GM12878 (cell line): Measurements from ENCODE around the gene A3GALT2. TPM values are rescaled to one million over a fixed set of nuclear protein-coding genes. Genes with fewer than 3 reads are reported as not detected.
A peak's percentile ranks its signal among the peaks of the same experiment; 100 is the strongest.

ENCODE experiments used
- ATAC-seq: fragments of 200-7000 bp; cut with Tn5 transposase; 3 replicates; pipeline ENCODE4 v1.9.1; 2020; ENCODE audit warnings: mild to moderate bottlenecking, moderate library complexity
- BruUV-seq: library from RNA; stranded (reverse); fragments of 400-500 nt; replicated peaks from 2 replicates; lab custom pipeline; 2021; lab: Mats Ljungman, UMichigan
- CTCF ChIA-PET: fragments of 300-600 bp; sonication (Branson Sonifier 250); formaldehyde crosslinking; extraction: SDS; loops from one replicate; lab custom pipeline; 2021; ENCODE audit warnings: inconsistent platforms; lab: Yijun Ruan, JAX
- POLR2A ChIA-PET: fragments of 350-600 bp; formaldehyde crosslinking; extraction: SDS; loops from one replicate; lab custom pipeline; 2021; ENCODE audit warnings: inconsistent platforms; lab: Charles Lee
- RAD21 ChIA-PET: fragments of 300-600 bp; sonication (Branson Sonifier 250); formaldehyde crosslinking; loops from one replicate; lab custom pipeline; 2023; ENCODE audit warnings: antibody characterized with exemption; ENCODE audit not compliant: unreplicated experiment; lab: Charles Lee
- SMC1A ChIA-PET: fragments of 300-600 bp; sonication (Branson Sonifier 250); formaldehyde crosslinking; loops from one replicate; lab custom pipeline; 2023; ENCODE audit not compliant: unreplicated experiment, uncharacterized antibody; lab: Charles Lee
- DNase-seq: peaks from one replicate; pipeline ENCODE4 v3.0.0-alpha.2; 2011; ENCODE audit warnings: low read depth, low spot score
- FAIRE-seq: peaks from 3 replicates; lab custom pipeline; 2011; peaks lifted over from hg19 to GRCh38; lab: Jason Lieb, UNC
- H2AFZ ChIP-seq: 2 replicates; pipeline ENCODE4 v1.6.0; 2011; ENCODE audit warnings: low read depth, low read length, control low read depth; ENCODE audit not compliant: control insufficient read depth
- H3K27ac ChIP-seq: 2 replicates; pipeline ENCODE4 v1.5.1; 2011; ENCODE audit warnings: control low read depth; ENCODE audit not compliant: control insufficient read depth, insufficient read depth
- H3K27me3 ChIP-seq, 2 experiments: replicated peaks in 1 of 2; 2 replicates each; pipeline versions ENCODE4 v1.6.0 to v1.6.1; 2011; ENCODE audit warnings: low read length in 1 of 2; ENCODE audit not compliant: control insufficient read depth in 2 of 2, insufficient read depth in 2 of 2
- H3K36me3 ChIP-seq, 2 experiments: 2 replicates each; pipeline ENCODE4 v1.5.1; 2011; ENCODE audit warnings: low read length in 1 of 2; ENCODE audit not compliant: control insufficient read depth in 2 of 2, insufficient read depth in 2 of 2
- H3K4me1 ChIP-seq: 2 replicates; pipeline ENCODE4 v1.6.1; 2011; ENCODE audit warnings: mild to moderate bottlenecking, low read length, moderate library complexity, mixed read lengths; ENCODE audit not compliant: control insufficient read depth, insufficient read depth
- H3K4me2 ChIP-seq: 2 replicates; pipeline ENCODE4 v1.6.0; 2011; ENCODE audit warnings: control low read depth; ENCODE audit not compliant: control insufficient read depth, insufficient read depth
- H3K4me3 ChIP-seq: fragments of 200-600 bp; sonication (generic); 2 replicates; pipeline ENCODE4 v1.5.1; 2016
- H3K79me2 ChIP-seq: 2 replicates; pipeline ENCODE4 v1.6.0; 2011; ENCODE audit warnings: low read length; ENCODE audit not compliant: control insufficient read depth, insufficient read depth
- H3K9ac ChIP-seq: 2 replicates; pipeline ENCODE4 v1.8.0; 2011; ENCODE audit warnings: low read length, control low read depth, mixed read lengths; ENCODE audit not compliant: control insufficient read depth, insufficient read depth
- H3K9me3 ChIP-seq: replicated peaks from 3 replicates; pipeline ENCODE4 v1.5.1; 2011; ENCODE audit warnings: mild to moderate bottlenecking, low read length; ENCODE audit not compliant: control insufficient read depth, insufficient read depth
- H4K20me1 ChIP-seq: 2 replicates; pipeline ENCODE4 v1.6.0; 2011; ENCODE audit not compliant: control insufficient read depth, insufficient read depth
- ASH2L ChIP-seq: fragments of 300-600, 200-600 bp; sonication (generic); IDR thresholded peaks from 2 replicates; pipeline ENCODE4 v1.6.1; 2017; ENCODE audit warnings: low read depth, mild to moderate bottlenecking, borderline replicate concordance
- EGR1 ChIP-seq, 2 experiments: IDR thresholded peaks; 1 replicate in 1 of 2; 2 replicates in 1 of 2; pipeline ENCODE4 v1.6.1; 2011 to 2012; ENCODE audit warnings: low read depth in 2 of 2, low read length in 2 of 2, borderline replicate concordance in 1 of 2, mild to moderate bottlenecking in 1 of 2, moderate library complexity in 1 of 2
- IRF3 ChIP-seq: fragments of 450-650 bp; IDR thresholded peaks from 2 replicates; pipeline ENCODE4 v1.6.1; 2014; ENCODE audit warnings: mild to moderate bottlenecking
- KAT2A ChIP-seq: conservative IDR thresholded peaks from 2 replicates; pipeline ENCODE4 v1.6.1; 2011; ENCODE audit warnings: low read depth, low read length; ENCODE audit not compliant: control insufficient read depth
- MEF2B ChIP-seq: fragments of 450-650 bp; IDR thresholded peaks from 2 replicates; pipeline ENCODE4 v1.6.1; 2018; ENCODE audit warnings: mild to moderate bottlenecking, moderate library complexity; ENCODE audit not compliant: partially characterized antibody, poor library complexity, severe bottlenecking
- MYC ChIP-seq: IDR thresholded peaks from 2 replicates; pipeline ENCODE4 v1.6.1; 2011; ENCODE audit warnings: mild to moderate bottlenecking, low read length, moderate library complexity, inconsistent platforms; ENCODE audit not compliant: insufficient read depth, insufficient replicate concordance, insufficient read length, severe bottlenecking
- NKRF ChIP-seq: fragments of 450-650 bp; conservative IDR thresholded peaks from 2 replicates; pipeline ENCODE4 v1.6.1; 2017; ENCODE audit warnings: mild to moderate bottlenecking, moderate library complexity
- PKNOX1 ChIP-seq: fragments of 450-650 bp; IDR thresholded peaks from 2 replicates; pipeline ENCODE4 v1.6.1; 2016; ENCODE audit warnings: mild to moderate bottlenecking
- RELB ChIP-seq: fragments of 450-650 bp; IDR thresholded peaks from 2 replicates; pipeline ENCODE4 v1.6.1; 2017; ENCODE audit warnings: low read depth, mild to moderate bottlenecking, moderate library complexity
- TBL1XR1 ChIP-seq: IDR thresholded peaks from 2 replicates; pipeline ENCODE4 v1.6.1; 2012; ENCODE audit warnings: low read depth, low read length, improper control_type of control experiment
- WGBS: methylation state at CpG from one replicate; pipeline ENCODE4 v1.1.6; 2016; ENCODE audit warnings: low lambda C conversion rate; ENCODE audit not compliant: insufficient replicate concordance, insufficient coverage; ENCODE audit errors: missing lambda C conversion rate; 5-methylcytosine and 5-hydroxymethylcytosine counted together
- in situ Hi-C: fragments of 300-500 bp; cut with MboI; formaldehyde crosslinking; loops from 9 replicates; pipeline ENCODE4 v1.14.3; 2018; ENCODE audit warnings: mixed read lengths
- intact Hi-C: fragments of 100-400 bp; cut with micrococcal nuclease; formaldehyde crosslinking; loops from one replicate; pipeline ENCODE4 v1.14.2; 2022; ENCODE audit not compliant: unreplicated experiment
- polyA plus RNA-seq, 11 experiments: library from polyadenylated mRNA; depleted of rRNA in 4 of 11; unstranded in 6 of 11; stranded (reverse) in 5 of 11; fragments of >200 nt; fragmentation: Nextera tagmentation in 4 of 11; fragmentation: Illumina TruSeq in 1 of 11; extraction: Ambion mirVana in 4 of 11; extraction: Trizol in 1 of 11; gene quantifications; 1 replicate in 1 of 11; 2 replicates in 10 of 11; pipeline versions ENCODE4 v1.2.1 to v1.2.3, GENCODE V29; 2011 to 2016; ENCODE audit warnings: inconsistent platforms in 2 of 11, missing spikeins in 2 of 11, low read depth in 1 of 11
- total RNA-seq, 4 experiments: library from RNA; depleted of rRNA in 3 of 4; stranded (reverse); fragments of >200 nt in 3 of 4; fragmentation: Illumina TruSeq in 1 of 4; extraction: Trizol in 1 of 4; gene quantifications; 2 replicates each; pipeline versions ENCODE4 v1.2.1 to v1.2.3, GENCODE V29; 2013 to 2021
- TF ChIP-seq, protein P1 (sequence below): fragments of 450-650 bp; formaldehyde crosslinking; IDR thresholded peaks from 2 replicates; pipeline ENCODE4 v1.4.0; 2020; ENCODE audit warnings: mild to moderate bottlenecking, moderate library complexity

The A3GALT2 gene
- total and polyA plus RNA-seq, 10 of the 15 experiments (the other 5 are each of a cell fraction or from before 2014, with no cell fraction given) = not detected

GRCh38 chr1:33321178-33321577 lies 280 bp upstream of the A3GALT2 start:
- WGBS = 57% methylated on average over 3 of the region's 5 CpGs
- RAD21 ChIA-PET = no interaction called here
- peaks cover 7 to 16% of the 10 kb centered on the region in 2 experiments; a peak in 3 of 4 replicates for H3K36me3 ChIP-seq
- no peaks in the 10 kb centered on the region for H3K9me3 ChIP-seq
- no TSS peak for BruUV-seq
- in situ Hi-C loops (no loop called here), intact Hi-C loops (no loop called here)
- H3K4me2 ChIP-seq = no peak overlapping the region
- DNase-seq (no peak), FAIRE-seq (peak; percentile 27), ATAC-seq (no peak)
- no peak overlapping the region for H3K4me3 ChIP-seq
- no peaks in the 10 kb centered on the region for H3K79me2 ChIP-seq
- H3K27me3 ChIP-seq = no peaks in the 10 kb centered on the region; a peak in 2 of 4 replicates
- TF ChIP-seq PKNOX1 (no peak), EGR1 (IDR thresholded peaks at IDR 0.05; ENCODE audit: borderline replicate concordance in 1 of 2, low read depth in 2 of 2, low read length in 2 of 2) (no peak), TBL1XR1 (no peak), MEF2B (no peak), NKRF (no peak), MYC (no peak), IRF3 (no peak), ASH2L (no peak), KAT2A (no peak), RELB (no peak)
- TF ChIP-seq, protein P1, sequence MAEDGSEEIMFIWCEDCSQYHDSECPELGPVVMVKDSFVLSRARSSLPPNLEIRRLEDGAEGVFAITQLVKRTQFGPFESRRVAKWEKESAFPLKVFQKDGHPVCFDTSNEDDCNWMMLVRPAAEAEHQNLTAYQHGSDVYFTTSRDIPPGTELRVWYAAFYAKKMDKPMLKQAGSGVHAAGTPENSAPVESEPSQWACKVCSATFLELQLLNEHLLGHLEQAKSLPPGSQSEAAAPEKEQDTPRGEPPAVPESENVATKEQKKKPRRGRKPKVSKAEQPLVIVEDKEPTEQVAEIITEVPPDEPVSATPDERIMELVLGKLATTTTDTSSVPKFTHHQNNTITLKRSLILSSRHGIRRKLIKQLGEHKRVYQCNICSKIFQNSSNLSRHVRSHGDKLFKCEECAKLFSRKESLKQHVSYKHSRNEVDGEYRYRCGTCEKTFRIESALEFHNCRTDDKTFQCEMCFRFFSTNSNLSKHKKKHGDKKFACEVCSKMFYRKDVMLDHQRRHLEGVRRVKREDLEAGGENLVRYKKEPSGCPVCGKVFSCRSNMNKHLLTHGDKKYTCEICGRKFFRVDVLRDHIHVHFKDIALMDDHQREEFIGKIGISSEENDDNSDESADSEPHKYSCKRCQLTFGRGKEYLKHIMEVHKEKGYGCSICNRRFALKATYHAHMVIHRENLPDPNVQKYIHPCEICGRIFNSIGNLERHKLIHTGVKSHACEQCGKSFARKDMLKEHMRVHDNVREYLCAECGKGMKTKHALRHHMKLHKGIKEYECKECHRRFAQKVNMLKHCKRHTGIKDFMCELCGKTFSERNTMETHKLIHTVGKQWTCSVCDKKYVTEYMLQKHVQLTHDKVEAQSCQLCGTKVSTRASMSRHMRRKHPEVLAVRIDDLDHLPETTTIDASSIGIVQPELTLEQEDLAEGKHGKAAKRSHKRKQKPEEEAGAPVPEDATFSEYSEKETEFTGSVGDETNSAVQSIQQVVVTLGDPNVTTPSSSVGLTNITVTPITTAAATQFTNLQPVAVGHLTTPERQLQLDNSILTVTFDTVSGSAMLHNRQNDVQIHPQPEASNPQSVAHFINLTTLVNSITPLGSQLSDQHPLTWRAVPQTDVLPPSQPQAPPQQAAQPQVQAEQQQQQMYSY (CRISPR knock-in tag) = no peak
- CTCF ChIA-PET = interaction anchor here (0.6 kb wide), 1 partner anchor 181 kb away, joined by 3 read pairs; no protein-coding TSS in a partner anchor
- POLR2A ChIA-PET = no interaction called here
- no peak overlapping the region for H3K27ac ChIP-seq
- no peak overlapping the region for H2AFZ ChIP-seq
- H4K20me1 ChIP-seq = no peaks in the 10 kb centered on the region
- H3K9ac ChIP-seq = no peak overlapping the region
- SMC1A ChIA-PET = interaction anchor here (0.9 kb wide), 1 partner anchor 150 kb away, joined by 3 read pairs; no protein-coding TSS in a partner anchor
- H3K4me1 ChIP-seq = no peaks in the 10 kb centered on the region
